HG03571 (cell line): ENCODE data around the gene SLC25A12.
"Not testable (repeated sequence)": the region's sequence is repeated elsewhere in the genome, so short reads cannot be mapped to it uniquely, and the experiment has no call there.

Experiments used
- ATAC-seq: cut with Tn5 transposase; IDR thresholded peaks from one replicate; pipeline ENCODE4 v1.9.1; 2021; ENCODE audit not compliant: unreplicated experiment

The SLC25A12 gene

GRCh38 chr2:171835386-171835785 is 58.7 kb downstream of the SLC25A12 start:
- no peak for ATAC-seq

- no peak for ATAC-seq
Observed at GRCh38 chr2:171834286-171834685, 59.8 kb downstream of the SLC25A12 start.

GRCh38 chr2:171832489-171832888 is 61.6 kb downstream of the SLC25A12 start:
- ATAC-seq, result no peak

- ATAC-seq, result no peak
Observed at GRCh38 chr2:171830039-171830438, 64.0 kb downstream of the SLC25A12 start.

GRCh38 chr2:171824086-171824485 is 70.0 kb downstream of the SLC25A12 start:
- no peak for ATAC-seq

- no peak for ATAC-seq
Observed at GRCh38 chr2:171822525-171823322, 71.3 kb downstream of the SLC25A12 start.

- ATAC-seq, result no peak
Observed at GRCh38 chr2:171819453-171819852, 74.6 kb downstream of the SLC25A12 start.

GRCh38 chr2:171814883-171815282 is 79.2 kb downstream of the SLC25A12 start:
- ATAC-seq, result no peak

- no peak for ATAC-seq
Observed at GRCh38 chr2:171814174-171814573, 79.9 kb downstream of the SLC25A12 start.

GRCh38 chr2:171813729-171814128 is 80.3 kb downstream of the SLC25A12 start:
- ATAC-seq, result no peak

- no peak for ATAC-seq
Observed at GRCh38 chr2:171813126-171813525, 80.9 kb downstream of the SLC25A12 start.

GRCh38 chr2:171811245-171811628 is 82.8 kb downstream of the SLC25A12 start:
- no peak for ATAC-seq

GRCh38 chr2:171810422-171811244 is 83.4 kb downstream of the SLC25A12 start:
- ATAC-seq, result no peak

GRCh38 chr2:171808885-171809284 is 85.2 kb downstream of the SLC25A12 start:
- not testable (repeated sequence) for ATAC-seq

GRCh38 chr2:171807831-171808393 is 86.1 kb downstream of the SLC25A12 start:
- no peak for ATAC-seq

GRCh38 chr2:171807119-171807518 is 86.9 kb downstream of the SLC25A12 start:
- ATAC-seq, result no peak

- ATAC-seq, result no peak
Observed at GRCh38 chr2:171804456-171804855, 89.6 kb downstream of the SLC25A12 start.

- no peak for ATAC-seq
Observed at GRCh38 chr2:171803757-171804156, 90.3 kb downstream of the SLC25A12 start.

- ATAC-seq, result no peak
Observed at GRCh38 chr2:171800639-171801038, 93.4 kb downstream of the SLC25A12 start.

GRCh38 chr2:171798156-171798820 is 95.8 kb downstream of the SLC25A12 start:
- ATAC-seq, result no peak

GRCh38 chr2:171794918-171795317 is 99.1 kb downstream of the SLC25A12 start:
- no peak for ATAC-seq
